Superior temporal gyrus (tissue), 1 donor: Measurements from ENCODE around the gene NET1.

Experiments used
- DNase-seq: peaks from one replicate; pipeline ENCODE4 v3.0.0-alpha.2; 2016; ENCODE audit errors: extremely low spot score

NET1 gene

GRCh38 chr10:5499493-5500140 lies 87.3 kb downstream of the NET1 start, which contains the start of gene CALML5:
Gene CALML5 (minus strand): TSS chr10:5499570. CDS start chr10:5499438, 132 bp downstream.
- DNase-seq = no peak

- no peak for DNase-seq
Observed at GRCh38 chr10:5500162-5500670, 87.9 kb downstream of the NET1 start.

- DNase-seq = no peak
Observed at GRCh38 chr10:5500910-5501309, 88.6 kb downstream of the NET1 start.

- no peak for DNase-seq
Observed at GRCh38 chr10:5502061-5502521, 89.7 kb downstream of the NET1 start.

GRCh38 chr10:5502571-5503476 lies 90.5 kb downstream of the NET1 start:
- no peak for DNase-seq

GRCh38 chr10:5503477-5503835 lies 91.1 kb downstream of the NET1 start:
- DNase-seq = no peak

- no peak for DNase-seq
Observed at GRCh38 chr10:5504146-5505072, 92.1 kb downstream of the NET1 start.

- no peak for DNase-seq
Observed at GRCh38 chr10:5506246-5506645, 93.9 kb downstream of the NET1 start.

- DNase-seq = no peak
Observed at GRCh38 chr10:5506751-5507648, 94.6 kb downstream of the NET1 start.

GRCh38 chr10:5507649-5508131 lies 95.3 kb downstream of the NET1 start:
- DNase-seq = no peak

GRCh38 chr10:5508161-5508604 lies 95.8 kb downstream of the NET1 start:
- no peak for DNase-seq
